ENCODE measurements around the gene CRAT.

CRAT gene

DNA sequence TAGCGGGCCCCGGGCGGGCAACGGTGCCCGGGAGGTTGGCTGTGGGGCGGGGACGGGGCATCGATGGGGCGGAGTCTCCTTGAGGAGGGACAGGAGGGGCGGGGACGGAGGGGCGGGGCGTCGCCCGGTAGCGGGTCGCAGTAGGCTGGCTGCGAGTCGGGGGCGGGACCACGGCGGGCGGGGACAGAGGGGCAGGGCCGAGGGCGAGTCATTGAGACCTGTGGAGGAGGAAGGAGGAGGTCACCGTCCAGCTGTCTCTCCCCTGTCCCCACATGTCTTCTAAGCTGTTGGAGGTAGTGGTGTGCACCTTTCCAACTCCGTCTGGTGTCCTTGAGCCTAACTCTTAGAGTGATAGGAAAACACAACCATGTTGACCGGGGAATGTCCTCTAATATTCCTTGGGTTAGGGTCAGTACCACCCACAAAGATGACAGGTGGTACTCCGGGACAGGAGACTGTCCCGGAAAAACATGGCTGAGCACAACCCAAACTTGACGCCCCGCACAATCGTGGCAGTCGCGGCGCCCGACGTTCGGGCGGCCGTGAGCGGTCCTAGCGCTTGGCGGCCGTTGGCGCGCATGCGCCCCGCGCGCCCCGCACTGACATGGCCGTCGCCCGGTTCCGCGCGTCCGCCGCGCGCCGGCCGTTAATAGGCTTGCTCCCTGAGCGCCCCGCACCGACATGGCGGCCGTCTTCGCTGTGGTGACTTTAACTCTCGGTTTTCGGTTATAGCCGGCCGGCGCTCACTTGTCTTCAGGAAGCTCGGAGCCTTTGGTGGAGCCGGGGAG lies at the start of gene CRAT, which contains the start of gene PTPA:
Gene CRAT (minus strand): TSS at position 54 of the 788 bp plus-strand sequence. CDS start 284 bp downstream, outside the sequence.
Gene PTPA (plus strand): TSS at position 676 of the 788 bp plus-strand sequence. CDS start 186 bp downstream, outside the sequence.
- in situ Hi-C loops (cut with MboI; ENCODE audit: low sequenced_read_pairs): no loop called here

DNA sequence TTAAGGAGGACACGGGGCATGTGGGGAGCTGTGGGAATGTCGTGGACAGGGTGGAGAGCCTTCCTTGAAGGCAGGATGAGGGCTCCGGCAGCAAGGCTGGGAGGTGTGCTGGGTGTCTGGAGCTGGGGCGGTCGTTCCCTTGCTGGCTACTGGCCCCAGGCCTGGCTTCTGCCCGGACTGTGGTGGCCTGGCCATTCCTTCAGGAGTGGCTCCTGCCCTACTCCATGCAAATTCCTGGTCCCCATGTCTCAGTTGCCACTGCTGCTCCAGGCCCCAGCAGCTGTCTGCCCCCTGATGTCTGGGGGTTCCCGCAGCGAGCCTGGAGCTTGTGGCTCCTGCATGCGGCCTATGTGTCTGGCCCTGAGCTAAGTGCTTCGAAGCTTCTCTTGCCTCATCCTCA lies 45.6 kb upstream of the CRAT start:
- in situ Hi-C loops (cut with MboI; ENCODE audit: low sequenced_read_pairs): no loop called here

DNA sequence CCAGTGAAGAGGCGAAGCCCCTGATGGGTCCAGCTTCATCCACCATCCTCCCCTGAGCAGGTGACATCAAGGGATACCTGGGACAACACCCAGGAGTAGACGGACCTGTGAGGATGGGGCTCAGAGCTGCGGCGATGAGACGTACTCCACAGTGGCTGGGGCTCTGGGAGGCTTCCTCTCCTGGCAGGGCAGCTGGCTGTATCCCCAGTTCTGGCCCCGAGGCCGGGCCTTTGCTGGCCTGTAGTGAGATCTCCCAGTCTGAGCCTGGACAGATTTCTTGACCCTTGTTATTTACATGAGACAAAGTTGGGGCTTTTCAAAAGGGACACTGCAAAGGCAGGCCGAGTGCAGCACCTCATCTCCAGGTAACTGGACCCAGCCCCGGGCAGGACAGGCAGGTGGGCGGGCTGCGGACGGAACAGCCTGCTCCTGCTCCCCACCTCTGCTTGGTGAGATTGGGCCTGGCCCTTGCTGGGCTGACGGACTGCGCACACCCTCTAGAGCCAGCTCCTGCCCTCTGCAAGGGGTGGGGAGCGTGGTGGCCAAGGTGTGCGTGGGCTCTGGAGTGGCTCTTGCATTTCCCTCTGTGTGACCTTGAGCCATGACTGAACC lies 44.4 kb upstream of the CRAT start:
- in situ Hi-C loops (cut with MboI; ENCODE audit: low sequenced_read_pairs): no loop called here

DNA sequence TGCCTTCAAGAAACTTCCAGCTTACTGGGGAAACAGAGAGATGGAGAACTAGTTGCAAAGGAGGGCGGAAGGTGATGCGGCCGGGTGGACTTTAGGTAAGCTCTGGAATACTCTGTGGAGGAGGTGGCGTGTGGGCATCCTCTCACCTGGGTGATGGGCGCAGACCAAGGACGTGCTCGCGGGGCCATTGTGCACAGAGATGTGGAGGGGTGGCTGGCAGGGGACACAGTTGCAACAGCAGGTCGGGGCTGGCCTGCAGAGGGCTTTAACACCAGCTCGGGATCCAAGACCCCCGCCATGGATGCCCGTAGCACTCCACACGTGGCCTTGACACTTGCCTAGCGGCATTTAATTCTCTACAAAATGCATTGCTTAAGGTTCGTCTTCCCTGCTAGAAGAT lies 40.9 kb upstream of the CRAT start:
- in situ Hi-C loops (cut with MboI; ENCODE audit: low sequenced_read_pairs): no loop called here

DNA sequence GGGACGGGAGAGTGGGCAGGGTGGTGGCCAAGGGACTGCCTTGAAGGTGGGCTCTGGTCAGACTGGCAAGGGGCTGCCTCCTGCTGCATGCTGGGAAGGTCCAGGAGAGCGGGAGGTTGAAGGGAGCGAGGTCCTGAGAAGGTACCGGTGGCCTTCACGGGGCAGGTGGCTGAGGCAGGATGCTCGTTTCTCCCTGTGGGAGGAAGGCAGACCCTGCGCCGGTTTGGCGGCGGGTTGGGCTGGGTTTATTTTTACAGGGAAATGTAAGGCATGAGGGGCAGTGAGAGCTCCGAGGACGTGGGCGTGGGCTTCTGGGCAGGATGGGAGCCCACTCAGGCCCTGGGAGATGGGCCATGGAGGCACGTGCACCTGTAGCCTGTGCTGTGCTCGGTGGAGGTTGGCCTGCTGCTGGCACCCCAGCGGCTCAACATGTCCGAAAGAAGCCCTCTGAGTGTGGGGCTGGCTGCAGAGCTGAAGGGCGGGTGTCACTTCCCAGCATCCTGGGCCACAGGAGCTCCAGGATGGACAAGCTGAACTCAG lies 40.1 kb upstream of the CRAT start:
- in situ Hi-C loops (cut with MboI; ENCODE audit: low sequenced_read_pairs): no loop called here

DNA sequence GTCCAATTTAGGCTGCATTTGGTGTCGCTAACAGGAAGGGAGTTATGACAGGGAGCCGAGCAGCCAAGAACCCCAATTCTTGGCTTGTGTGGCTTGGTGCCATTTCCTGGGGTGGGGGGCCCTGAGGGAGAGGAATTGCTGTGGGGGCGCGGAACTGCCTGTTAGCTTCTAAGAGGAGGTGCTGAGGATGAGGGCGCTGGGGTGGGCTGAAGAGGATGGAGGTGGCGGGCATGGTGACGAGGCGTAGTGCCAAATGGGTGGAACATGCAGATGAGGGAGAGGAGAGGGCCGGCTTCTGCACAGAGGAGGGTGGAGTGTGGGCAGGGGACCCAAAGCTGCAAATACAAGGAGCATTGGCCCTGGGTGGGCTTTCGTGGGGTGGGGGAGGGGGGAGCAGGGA lies 39.5 kb upstream of the CRAT start:
- in situ Hi-C loops (cut with MboI; ENCODE audit: low sequenced_read_pairs): no loop called here

DNA sequence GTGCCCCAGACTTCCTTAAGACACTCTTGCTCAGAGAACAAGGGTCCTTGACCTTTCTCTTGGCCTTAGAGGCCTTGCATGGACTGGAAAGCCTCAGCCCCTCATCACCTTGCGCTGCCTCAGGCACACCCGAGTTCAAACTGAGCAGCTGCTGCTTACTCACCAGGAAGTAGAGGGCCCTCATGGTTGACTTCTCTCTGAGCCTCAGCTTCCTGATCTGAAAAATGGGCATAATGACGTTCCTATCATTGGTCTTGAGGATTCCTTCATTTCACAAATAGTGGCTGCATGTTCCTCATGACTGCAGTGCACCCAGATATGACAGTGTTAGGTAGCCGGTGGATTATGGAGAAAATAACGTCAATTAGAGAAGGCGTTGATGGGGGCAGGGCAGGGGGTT lies 38.8 kb upstream of the CRAT start:
- in situ Hi-C loops (cut with MboI; ENCODE audit: low sequenced_read_pairs): loop anchor here (25.0 kb wide), 1 partner anchor 638 kb away; no protein-coding TSS in a partner anchor

DNA sequence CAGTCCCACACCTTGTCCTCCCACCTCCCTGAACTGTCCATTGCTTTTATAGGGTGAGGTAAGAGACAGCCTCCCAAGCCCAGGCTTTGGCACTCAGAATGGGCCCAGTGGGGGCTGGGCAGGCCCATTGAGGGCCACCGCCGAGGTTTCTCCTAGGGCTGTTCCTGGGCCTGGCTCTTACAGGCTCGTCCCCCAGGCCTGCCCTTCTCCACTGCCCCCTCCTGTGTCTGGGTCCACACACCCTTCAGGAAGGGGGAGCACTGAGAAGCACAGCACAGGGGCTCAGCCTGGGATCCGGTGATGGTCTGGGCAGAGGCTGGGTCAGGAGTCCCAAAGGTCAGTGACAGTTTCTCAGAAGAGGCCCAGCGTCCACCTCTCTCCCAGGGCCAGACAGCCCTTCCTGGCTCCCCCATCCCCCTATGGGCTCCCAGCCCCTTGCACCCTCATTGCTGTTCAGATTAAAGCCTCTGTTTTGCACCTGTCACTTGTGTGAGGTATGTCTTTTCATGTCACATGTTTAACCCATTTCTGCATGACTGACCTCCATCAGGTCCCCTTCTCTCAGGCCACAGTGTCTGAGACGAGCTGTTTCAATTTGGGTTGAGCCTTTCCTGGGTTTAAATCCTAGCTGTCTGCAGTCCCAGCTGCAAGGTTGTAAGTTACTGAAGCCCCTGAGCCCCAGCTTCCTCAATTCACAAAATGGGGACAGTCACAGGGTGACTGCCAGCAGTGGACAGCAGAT lies 38.0 kb upstream of the CRAT start:
- in situ Hi-C loops (cut with MboI; ENCODE audit: low sequenced_read_pairs): loop anchor here (25.0 kb wide), 1 partner anchor 639 kb away; no protein-coding TSS in a partner anchor

DNA sequence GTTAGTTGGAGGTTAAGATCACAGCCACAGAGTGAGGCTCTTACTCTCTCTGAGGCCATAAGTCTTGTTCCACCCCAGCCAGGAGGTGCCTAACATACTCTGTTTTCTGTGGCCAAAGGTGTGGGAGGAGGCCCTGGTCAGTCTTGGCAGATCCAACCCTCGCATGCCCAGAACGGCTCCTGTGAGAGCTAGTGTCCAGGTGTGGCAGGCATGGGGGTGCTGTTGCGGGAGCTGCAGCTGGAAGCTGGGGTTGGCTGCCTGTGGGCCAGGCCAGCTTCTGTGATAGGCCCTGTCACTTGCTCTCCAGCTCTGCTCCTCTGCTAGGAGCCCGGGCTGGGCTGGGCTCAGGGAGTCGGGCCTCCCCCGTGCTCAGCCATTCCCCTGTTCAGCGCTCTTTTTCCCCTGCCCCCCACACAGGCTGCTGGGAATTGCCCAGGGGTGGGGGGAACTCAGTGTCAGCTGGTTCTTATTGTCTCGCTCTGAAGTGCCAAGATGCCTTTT lies 35.9 kb upstream of the CRAT start:
- in situ Hi-C loops (cut with MboI; ENCODE audit: low sequenced_read_pairs): loop anchor here (25.0 kb wide), 1 partner anchor 641 kb away; no protein-coding TSS in a partner anchor

DNA sequence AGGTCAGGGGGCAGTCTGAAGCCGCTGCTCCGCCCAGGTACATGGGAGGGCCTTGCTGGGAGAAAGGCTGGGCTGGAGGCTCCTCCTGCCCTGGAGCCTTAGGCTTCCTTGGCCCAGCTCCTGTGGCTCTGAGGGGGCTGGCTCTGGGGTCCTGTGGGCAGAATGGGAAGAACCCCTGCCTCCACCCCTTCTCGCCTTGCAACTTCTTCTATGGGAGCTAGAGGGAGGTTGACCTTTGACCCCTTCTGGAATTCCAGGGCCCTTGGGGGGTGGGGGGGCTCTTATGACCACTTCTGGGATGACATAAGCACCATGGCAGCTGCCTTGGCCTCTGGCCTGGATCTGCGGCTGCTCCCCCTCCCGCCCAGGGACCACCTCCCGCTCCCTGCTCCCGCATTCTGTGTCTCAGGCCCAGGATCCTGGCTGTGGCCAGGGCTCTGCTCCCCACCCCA lies 35.3 kb upstream of the CRAT start:
- in situ Hi-C loops (cut with MboI; ENCODE audit: low sequenced_read_pairs): loop anchor here (25.0 kb wide), 1 partner anchor 641 kb away; no protein-coding TSS in a partner anchor

DNA sequence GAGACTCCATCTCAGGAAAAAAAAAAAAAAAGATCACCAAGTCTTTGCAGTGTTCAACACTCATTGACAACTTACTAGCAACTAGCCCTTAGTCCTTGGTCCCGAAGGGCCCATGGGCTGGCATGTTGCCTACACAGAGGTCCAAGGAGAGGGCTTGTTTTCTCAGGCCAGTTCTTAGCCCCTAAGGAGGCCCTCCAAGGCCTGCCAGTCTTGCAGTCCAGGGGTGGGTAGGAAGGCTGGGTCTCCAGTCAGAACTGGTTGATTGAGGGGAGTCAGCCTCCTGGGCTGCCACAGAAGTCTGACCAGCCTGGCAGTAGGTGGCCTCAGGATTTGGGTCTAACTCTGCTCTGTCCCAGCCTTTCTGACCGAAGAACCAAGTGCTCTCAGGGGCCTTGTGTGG lies 34.7 kb upstream of the CRAT start:
- in situ Hi-C loops (cut with MboI; ENCODE audit: low sequenced_read_pairs): loop anchor here (25.0 kb wide), 1 partner anchor 642 kb away; no protein-coding TSS in a partner anchor

DNA sequence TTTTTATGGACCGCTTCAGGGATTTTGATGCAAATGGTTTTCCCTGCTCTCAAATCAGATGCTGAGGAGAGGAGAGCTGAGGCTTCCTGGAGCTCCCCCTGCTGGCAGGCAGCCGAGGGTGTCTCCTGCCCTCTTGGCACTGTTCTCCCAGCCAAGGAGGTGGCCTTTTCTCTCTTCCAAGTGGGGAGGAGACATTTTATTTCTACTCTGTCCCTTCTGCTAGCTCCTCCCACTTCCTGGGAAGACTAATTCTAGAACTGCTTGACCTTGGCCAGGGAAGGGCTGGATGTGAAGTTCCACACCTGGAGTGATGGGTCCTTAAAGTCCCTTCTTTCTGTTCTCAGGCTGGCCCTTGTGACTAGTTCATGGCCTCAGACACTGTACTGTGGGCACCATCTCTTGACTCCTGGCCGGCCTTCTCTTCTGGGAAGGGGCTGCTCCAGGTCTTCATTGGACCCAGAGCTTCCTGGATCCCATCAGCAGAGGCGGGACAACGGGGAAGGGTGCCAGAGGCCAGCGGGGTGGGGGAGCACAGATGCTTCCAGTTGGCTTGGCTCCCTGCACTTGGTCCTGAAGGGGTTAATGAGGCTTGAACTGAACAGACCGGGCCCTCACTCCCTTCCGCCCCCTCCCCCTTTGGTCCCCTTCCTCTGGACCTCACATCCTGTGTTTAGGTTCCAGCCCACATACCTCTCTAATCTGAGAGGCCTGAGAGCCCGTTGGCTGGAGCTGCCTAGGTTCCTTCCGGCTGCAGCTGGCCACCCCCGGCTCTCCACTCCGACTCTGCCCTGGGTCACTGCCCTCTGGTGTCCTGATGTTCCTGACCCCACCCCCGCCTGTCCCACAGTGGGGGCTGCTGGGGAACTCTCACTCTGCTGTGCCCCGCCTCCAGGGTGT lies 32.7 kb upstream of the CRAT start:
- in situ Hi-C loops (cut with MboI; ENCODE audit: low sequenced_read_pairs): loop anchor here (25.0 kb wide), 1 partner anchor 644 kb away; no protein-coding TSS in a partner anchor

DNA sequence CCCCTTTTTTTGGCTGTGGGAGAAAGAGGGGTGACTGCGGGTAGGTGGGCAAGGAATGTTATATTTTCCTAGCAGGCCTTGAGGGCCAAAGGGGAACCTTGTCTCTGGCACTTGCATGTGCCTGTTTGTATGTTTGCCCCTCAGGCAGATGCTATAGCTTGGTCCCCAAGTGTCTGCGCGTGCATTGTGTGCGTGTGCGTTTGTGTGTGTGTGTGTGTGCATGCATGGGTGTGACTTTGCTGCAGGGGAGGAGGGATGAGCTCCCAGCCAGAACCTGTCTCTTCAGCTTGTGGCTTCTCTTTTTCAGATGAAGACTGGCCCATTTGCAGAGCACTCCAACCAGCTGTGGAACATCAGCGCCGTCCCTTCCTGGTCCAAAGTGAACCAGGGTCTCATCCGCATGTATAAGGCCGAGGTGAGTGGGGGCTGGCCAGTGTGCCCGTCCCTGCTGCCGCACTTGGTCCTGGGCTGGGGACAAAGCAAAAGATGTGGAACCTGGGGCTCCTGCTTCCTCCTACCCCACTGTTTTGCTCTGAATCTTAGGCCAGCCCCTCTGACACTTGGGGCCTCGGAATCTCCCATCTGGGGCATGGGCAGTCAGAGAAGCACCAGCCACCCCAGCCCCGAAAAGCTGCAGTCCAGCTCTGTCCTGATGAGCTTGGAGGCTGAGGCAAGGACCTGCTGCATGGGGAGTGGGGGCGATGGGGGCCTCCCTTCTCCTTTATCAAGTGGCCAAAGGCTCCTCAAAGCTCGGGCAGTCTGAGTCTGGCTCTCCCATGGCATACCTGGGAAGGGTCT lies 31.7 kb upstream of the CRAT start:
- in situ Hi-C loops (cut with MboI; ENCODE audit: low sequenced_read_pairs): loop anchor here (25.0 kb wide), 1 partner anchor 645 kb away; no protein-coding TSS in a partner anchor

DNA sequence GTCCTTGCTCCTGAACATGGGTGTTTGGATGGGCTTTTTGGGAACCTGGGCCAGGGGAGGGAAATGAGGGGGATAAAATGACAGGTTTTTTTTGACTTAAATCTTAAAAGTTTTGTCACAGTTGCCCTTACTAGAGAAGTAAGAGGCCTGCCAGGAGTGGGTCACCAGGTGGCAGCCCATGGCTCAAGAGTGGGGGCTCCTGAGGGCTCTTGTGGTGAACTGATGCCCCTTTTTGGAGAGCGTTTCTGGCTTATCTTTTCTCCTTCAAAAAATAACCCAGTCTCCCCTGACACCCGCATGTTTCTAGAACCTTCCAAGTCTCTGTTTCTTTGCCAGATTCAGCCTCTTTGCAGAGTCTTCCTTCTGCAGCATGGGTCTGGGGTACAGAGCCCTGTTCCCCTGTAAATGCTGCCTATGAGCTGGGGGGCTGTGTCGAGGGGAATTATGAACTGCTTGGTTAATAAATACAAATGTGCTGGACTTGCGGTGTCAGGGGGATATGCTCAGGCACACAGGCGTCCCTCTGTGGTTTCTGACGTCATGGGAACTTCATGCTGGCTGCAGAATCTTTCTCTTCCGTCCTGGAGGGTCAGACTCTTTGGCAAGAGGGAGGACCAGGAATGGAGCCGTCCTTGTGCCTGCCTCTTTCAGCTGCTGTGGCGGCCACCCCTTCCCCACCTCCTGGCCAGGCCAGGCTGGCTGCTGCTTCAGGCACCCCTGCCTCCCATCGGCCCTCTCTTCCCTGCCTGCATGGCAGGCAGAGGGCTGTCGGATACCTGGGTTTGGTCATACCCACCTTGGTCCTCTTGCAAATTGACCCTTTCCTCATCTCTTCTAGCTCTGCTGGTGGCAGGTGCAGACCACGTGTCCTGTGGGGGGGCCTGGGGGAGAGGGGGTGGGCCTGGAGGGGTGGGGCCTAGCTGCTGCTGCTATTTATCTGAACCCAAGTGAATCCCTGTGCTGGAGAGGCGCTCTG lies 30.8 kb upstream of the CRAT start:
- in situ Hi-C loops (cut with MboI; ENCODE audit: low sequenced_read_pairs): loop anchor here (25.0 kb wide), 1 partner anchor 646 kb away; no protein-coding TSS in a partner anchor

DNA sequence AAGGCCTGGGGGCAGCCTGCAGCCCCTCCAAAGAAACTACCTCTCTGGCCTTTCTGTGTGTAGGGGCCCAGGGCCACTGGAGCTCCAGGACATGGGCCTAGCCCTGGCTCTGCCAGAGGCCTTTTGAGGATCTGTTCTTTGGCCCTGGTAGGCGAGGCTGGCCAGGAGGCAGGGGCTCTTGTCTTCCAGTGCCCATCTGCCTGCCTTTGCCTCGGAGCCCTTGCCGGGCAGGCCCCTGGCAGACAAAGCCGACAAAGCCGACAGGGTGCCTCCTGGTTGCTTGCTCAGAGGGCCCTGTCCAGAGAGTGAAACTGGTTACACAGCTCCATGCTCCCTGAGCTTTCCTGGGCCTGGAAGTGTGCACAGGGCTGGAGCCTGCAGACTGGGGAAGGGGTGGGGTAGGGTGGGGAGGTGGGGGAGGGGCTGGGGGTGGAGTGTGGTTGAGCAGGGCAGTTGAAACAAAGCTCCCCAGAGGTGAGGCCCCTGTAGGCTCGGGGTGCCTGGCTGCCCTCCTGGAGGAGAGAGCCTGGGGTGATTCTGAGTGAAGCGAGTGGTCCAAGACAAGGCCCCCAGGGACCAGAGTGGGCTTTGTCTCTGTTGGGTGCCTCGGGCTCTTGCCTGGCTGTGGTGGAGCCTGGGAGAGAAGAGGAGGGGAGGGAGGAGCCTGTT lies 29.9 kb upstream of the CRAT start:
- in situ Hi-C loops (cut with MboI; ENCODE audit: low sequenced_read_pairs): loop anchor here (25.0 kb wide), 1 partner anchor 647 kb away; no protein-coding TSS in a partner anchor

DNA sequence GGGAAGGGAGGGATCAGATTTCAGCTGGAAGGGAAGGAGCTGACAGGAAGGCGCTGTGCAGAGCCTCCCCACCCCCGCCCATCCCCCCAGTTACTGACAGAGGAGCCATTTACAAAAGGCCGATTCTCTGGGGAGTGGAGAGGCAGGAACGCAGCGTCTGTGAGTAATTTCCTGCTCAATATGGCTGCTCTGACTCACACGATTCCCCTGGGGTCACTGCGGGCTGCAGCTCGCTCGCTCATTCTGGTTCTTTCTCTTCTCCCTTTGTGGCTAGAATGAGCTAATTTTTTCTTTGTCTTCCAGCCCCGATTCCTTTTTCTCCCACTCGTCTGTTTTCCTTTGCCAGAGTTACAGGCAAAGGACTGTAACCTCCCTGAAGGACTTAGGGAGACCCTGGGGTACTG lies 29.4 kb upstream of the CRAT start:
- in situ Hi-C loops (cut with MboI; ENCODE audit: low sequenced_read_pairs): loop anchor here (5.0 to 25.0 kb wide), 2 partner anchors 472 to 647 kb away; no protein-coding TSS in a partner anchor

Data from HL-60/S4 treated with phorbol 12-myristate 13-acetate at 8.2 ng/mL for 4 days and 3 days (cell line).